Stimulated activated CD4-positive, alpha-beta T cell treated with anti-CD3 and anti-CD28 coated beads, Interleukin-12 subunit alpha, Interleukin-12 subunit beta, amount 100 ng/mL, for 48 hours (primary cell): ENCODE data around the gene TARS3.
"Not testable (repeated sequence)": the region's sequence is repeated elsewhere in the genome, so short reads cannot be mapped to it uniquely, and the experiment has no call there.

ENCODE experiments used
- DNase-seq, 3 donors: peaks; one replicate each; pipeline ENCODE4 v3.0.0-alpha.2; 2020; ENCODE audit warnings: low read depth in 2 of 3, low spot score in 1 of 3

The TARS3 gene

DNA sequence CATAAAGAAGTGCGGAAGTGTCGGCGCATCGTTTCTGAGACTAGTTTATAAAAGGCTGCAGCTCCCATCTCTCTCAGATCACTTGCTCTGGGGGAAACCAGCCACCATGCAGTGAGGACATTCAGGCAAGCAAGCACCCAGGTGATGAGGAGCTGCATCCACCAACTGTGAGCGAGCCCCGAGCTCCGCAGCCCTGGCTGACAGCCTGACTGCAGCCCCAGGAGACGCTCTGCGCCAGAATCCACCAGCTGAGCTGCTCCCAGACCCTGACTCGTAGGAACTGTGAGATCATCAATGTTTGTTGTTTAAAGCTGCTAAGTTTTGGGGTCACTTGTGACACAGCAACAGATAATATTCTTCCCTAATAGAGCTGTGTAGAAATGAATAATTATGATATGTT is 67.1 kb downstream of the TARS3 start:
- DNase-seq, result no peak

DNA sequence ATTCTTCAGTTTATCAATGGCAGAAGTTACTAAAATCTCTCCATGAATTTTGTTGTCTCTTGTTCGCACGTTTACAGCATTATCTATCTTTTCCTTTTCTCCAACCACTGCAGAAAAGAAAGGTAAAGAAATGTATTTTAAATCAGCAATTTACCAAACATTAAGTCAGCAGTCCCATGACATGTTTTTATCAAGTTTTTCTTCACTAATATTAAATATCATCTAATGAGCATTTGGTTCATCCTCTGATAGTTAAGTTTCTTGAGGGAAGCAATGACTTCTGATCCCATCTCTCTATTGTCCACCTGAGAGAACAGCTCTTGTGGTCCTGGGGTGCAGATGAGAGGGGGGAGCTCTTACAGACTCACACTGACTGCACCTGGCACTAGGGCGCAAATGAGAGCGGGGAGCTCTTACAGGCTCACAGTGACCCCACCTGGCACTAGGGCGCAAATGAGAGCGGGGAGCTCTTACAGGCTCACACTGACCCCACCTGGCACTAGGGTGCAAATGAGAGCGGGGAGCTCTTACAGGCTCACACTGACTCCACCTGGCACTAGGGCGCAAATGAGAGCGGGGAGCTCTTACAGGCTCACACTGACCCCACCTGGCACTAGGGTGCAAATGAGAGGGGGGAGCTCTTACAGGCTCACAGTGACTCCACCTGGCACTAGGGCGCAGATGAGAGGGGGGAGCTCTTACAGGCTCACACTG is 69.5 kb downstream of the TARS3 start:
- not testable (repeated sequence) for DNase-seq

- no peak for DNase-seq
These were observed 70.1 kb downstream of the TARS3 start for GRCh38 chr15:101654171-101654570.

- no peak for DNase-seq
These were observed 71.4 kb downstream of the TARS3 start for GRCh38 chr15:101652786-101653430.

DNA sequence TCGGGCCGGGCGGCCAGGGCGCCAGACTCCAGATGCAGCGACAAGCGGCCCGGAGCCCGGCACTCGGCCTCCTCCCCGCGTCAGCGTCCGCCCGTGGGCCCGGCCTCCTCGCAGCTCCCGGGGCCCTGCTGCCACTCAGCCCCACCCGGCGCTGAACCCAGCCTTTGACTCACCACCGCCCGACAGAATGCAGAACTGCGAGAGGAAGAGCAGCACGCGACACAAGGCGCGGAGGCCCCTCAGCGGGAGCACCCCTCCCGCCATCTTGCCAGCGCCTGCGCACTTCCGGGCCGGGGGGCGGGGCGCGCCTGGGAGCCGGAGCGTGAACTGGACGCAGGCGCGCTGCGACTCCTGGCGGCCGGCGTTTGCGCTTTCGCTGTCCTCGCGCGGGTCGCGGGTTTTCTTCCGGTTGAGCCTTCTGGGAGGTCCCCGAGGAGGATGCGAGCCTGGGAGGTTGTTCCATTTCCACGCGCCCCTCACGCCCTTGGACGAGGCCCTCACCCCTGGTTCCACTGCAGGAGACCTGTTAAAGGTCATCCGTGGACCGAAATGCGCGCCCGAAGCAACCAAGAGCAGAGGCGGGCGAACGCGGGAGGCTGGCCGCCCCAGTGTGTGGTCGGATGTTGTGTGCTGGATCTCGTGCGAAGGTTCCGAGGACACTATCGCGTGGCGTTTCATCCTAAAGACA is 72.0 kb downstream of the TARS3 start, which contains the start of gene TM2D3:
TM2D3 (minus strand) TSS at position 284 of the 688 bp plus-strand sequence; CDS start at position 264, 20 bp downstream.
- peak; percentile 87 to 93 (median 88) for DNase-seq

DNA sequence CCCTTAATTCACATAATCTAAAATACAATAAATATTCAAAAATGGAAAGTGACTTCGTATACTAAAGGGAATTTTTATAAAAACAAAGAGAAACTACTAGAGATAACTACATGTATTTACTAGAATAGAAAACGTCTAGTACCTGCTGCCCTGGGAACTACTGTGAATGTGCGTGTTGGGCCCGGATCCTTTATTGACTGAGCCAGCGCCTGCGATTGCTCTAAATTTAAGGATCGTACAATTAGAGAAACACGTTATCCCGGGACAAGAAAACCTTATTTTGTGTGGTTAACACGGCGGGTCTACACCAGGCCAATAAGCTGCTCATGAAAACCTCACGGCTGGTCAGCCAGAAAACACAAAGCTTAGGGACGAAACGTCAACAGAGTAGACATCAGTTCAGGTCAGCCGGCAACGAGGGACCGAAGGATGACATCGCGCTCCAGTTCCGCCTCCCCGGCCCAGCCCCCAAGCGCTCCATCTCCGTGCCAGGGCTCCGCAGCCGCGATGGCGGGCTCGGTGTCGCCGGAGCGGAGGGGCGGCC is 72.6 kb downstream of the TARS3 start:
- no peak for DNase-seq

DNA sequence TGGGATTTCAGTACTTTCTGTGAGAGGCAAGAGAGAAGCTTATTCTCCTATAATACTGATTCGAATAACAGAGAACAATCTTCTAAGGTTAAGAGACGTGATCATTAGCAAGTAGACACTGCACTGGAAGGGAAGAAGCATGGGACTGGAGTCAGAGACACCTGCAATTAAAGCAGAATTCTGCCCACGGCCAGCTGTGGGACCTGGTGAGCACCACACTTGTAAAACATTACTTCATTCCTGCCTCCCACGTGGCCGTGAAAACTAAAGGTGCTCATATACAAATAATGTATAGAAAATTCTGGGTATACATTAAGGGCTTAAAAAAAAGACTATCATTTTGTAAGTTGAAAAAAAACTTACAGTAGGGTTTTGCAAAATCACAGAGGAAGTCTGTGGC is 74.1 kb downstream of the TARS3 start:
- no peak for DNase-seq

DNA sequence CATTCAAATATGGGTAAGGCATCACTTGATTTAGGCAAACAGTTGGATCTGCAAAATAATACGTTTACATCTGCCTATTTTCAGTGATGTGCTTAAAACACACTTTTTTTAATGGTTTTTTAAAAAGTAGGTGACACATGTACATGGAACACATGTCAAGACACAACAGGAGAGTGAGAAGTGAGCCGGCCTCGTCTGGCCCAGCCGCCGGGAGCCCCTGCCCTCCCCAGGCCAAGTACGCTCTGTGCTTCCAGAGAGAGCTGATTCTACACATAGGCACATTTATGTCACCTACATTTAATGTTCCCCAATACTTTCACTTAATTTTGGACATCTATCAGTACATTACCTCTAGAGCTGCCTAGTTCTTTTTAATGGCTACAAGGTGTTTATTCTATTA is 75.9 kb downstream of the TARS3 start:
- no peak for DNase-seq

- DNase-seq, result no peak
These were observed 77.0 kb downstream of the TARS3 start for GRCh38 chr15:101647251-101647650.

DNA sequence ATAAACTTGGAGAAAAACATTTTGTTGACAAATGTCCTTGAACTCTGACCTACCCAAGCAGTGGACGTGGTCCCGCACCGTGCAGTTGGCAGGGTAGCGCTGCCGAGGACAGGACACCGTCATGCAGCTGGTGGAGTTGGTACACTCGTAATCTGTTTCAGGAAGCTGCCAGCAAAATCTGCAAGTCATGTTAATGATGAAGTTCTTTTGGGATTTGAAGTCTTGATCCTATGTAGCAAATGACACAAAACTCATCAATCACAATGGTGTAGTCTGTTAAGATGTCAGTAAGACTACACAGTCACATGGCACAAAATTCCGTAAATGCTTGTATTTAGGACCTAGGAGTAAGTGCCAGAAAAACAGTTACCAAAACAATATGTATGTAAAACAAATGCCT is 77.6 kb downstream of the TARS3 start:
- DNase-seq, result no peak

DNA sequence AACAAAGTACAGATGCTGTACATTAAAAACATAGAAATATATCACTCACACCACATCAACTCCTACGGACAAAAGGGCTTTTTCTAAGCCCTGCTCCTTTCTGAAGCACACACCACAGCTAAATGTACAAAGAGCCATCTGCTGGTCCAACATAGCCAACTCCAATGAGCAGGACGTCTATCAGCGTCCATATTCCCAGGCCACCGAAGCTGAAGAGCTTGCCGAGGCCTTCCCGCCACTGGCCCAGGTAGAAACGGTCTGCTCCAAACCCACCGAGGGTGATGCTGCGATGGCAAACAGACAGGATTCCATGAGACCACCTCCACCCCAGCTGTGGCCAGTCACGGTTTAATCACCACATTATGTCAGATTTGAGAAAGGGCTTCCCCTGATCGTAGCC is 81.9 kb downstream of the TARS3 start:
- no peak for DNase-seq

- no peak for DNase-seq
These were observed 82.4 kb downstream of the TARS3 start for GRCh38 chr15:101641894-101642293.

DNA sequence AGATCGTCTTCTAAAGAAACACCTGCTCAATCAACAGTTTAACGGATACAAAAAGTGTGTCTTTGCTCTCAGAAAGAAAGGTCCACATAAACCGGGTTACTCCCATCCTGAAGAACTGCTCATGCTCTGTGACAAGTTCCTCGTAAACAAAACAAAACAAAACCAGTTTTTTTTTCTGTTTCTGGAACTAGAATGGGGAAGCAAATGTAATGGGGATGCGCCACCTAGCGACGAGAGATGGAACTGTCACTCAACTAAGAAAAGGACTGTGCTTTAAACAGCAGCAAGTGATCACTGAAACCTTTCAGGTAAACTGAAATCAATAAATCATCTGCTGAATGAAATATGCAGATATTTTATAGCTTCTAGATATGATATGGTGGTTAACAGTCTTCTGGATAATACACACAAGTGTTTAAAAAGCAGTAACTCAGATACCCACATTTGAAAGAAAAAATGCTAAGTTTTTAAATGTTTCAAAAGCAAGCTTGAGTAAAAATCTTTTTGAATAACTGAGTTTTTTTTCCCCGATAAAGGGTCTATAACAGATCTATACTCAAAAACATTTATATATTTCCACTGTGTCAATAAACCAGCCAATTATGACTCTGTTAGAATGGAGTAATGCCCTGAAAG is 83.0 kb downstream of the TARS3 start:
- peak; percentile 53 to 74 (median 61) for DNase-seq

DNA sequence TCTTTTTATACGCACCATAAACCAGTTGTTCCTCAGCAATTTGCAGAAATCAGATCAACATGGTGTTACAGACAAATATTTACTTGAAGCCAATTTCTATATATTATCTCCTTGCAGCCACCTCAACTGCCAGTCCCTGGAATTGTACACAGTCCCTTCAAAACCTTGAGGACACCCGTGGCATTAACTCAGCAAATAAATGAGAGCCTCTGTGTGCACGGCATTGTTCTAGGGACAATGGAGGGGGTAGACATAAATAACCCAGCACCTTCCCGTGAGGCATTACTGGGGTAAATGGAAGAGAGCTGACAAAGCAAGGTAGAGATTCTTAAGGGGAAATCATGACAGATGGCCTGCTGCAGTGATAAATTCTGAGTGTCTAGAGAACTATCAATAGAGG is 84.6 kb downstream of the TARS3 start:
- DNase-seq, result no peak

DNA sequence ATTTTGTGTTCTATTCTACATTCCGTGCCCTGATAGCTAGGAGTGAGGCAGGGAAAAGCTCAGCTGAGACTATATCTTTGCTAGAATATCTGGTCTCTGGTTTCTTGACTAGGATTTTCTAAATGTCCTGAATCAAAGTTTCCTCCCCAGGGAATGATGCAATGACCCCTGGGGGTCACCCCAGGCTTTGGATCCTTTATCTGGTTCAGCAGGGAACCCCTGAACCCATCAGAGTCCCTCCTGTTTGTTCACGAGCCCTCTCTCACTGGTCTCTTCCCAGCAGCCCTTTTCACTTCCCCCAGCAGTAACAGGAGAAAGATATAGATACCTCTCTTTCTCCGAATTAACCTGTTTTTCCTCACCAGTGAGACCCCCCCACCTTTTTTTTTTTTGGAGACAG is 86.4 kb downstream of the TARS3 start:
- DNase-seq, result no peak

DNA sequence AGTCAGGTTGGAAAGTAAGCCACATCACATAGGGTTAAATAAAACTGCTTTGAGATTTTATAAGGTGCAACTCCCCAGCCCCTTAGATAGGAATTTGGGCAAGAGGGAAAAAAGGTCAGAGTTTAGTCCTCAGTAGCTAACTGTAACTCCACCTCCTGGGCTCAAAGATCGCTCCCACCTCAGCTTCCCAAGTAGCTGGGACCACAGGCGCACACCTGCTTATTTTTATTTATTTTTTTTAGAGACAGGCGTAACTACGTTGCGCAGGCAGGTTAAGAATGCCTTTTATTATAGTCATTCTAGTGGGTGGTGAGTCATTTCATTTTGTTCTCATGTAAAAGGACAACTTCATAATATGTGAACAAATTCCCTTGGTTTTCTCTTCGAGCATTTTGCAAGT is 86.8 kb downstream of the TARS3 start:
- DNase-seq, result no peak

- no peak for DNase-seq
These were observed 87.2 kb downstream of the TARS3 start for GRCh38 chr15:101637038-101637437.

DNA sequence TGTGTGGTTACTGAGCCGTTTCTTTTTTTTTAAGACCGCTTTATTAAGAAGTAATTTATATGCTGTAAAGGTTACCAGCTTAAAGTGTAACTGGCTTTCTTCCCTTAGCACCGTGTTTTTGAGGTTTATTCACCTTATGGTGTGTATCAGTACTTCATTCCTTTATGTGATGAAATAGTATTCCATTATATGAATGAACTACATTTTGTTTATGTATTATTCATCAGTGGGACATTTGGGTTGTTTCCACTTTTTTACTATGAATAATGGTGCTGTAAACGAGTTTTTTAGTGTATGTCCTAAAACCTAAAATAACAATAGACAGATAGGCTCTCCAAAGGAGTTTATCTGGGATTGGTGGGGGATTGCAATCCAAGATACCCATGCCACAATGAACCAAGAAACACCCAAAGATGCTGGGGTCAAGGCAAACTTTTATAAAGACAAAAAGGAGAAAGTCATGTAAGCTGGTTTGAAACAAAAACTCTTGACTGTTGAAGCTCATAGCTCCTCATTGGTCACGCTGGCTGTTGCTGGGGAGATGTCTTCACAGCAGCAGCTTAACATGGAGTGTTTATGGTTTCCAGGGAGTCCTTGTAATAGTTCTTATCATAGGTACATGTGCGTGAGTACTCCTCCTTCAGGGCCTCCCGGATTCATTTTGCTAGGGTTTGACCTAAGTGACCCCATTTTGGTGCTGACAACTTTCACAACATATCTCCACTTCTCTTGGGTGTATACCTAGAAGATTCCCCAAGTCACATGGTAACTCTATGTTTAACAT is 88.1 kb downstream of the TARS3 start:
- no peak for DNase-seq

DNA sequence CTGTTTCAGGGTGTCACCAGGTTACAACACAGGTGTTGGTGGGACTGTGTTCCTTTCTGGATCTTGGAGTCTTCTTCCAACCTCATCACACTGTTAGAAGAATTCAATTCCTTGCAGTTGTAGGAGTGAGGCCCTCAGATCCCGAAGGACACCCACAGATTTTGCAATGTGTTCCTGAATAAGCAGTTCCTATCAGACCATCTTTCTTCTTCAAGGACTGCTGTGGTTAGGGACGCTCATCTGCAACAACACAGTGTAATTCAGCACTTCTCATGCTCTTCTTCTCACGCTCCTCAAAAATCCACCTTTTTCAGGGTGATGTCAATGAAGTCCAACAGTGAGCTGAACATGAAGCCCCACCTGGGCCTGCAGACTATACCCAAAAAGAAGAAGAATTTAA is 90.9 kb downstream of the TARS3 start:
- no peak for DNase-seq

- DNase-seq, result not testable (repeated sequence)
These were observed 97.5 kb downstream of the TARS3 start for GRCh38 chr15:101626729-101627128.

DNA sequence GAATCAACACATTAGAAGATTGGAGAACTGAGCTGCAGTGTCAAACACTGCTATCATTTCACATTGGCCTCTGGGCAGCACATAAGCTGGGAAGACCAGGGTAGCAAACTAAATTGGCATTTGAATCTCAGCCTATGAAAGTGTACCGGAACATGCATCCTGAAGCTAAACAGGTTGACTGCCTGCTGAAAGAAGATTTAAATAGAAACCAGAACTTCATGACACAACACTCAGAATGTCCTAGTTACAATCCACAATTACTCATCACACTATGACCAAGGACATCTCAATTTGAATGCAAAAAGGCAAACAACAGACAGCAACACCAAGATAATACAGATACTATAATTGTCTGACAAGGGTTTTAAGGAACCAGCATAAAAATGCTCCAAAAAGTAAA is 98.3 kb downstream of the TARS3 start:
- DNase-seq, result no peak
